Activated naive CD8-positive, alpha-beta T cell (primary cell): ENCODE results near the gene TFDP2.
"Not testable (repeated sequence)": the region's sequence is repeated elsewhere in the genome, so short reads cannot be mapped to it uniquely, and the experiment has no call there.

Experiments used
- H3K27ac Mint-ChIP-seq: one replicate; pipeline ENCODE4 v1.8.0; 2021; ENCODE audit warnings: mixed read lengths
- H3K27me3 Mint-ChIP-seq: one replicate; pipeline ENCODE4 v1.8.0; 2021; ENCODE audit warnings: mixed read lengths
- H3K36me3 Mint-ChIP-seq: one replicate; pipeline ENCODE4 v1.8.0; 2021; ENCODE audit warnings: mixed read lengths
- H3K4me1 Mint-ChIP-seq: one replicate; pipeline ENCODE4 v1.8.0; 2021; ENCODE audit warnings: low read depth, mixed read lengths
- H3K4me3 Mint-ChIP-seq: one replicate; pipeline ENCODE4 v1.8.0; 2021; ENCODE audit warnings: mild to moderate bottlenecking, mixed read lengths
- H3K9me3 Mint-ChIP-seq: one replicate; pipeline ENCODE4 v1.8.0; 2021; ENCODE audit warnings: low read depth, mixed read lengths

TFDP2 gene

GRCh38 chr3:141998669-141999290, 150.6 kb downstream of the TFDP2 start:
- H3K36me3 Mint-ChIP-seq, result peaks cover 3% of the 10 kb centered on the region
- H3K27me3 Mint-ChIP-seq, result no peaks in the 10 kb centered on the region
- H3K4me1 Mint-ChIP-seq, result no peaks in the 10 kb centered on the region
- no peaks in the 10 kb centered on the region for H3K9me3 Mint-ChIP-seq
- H3K4me3 Mint-ChIP-seq, result no peak overlapping the region
- no peak overlapping the region for H3K27ac Mint-ChIP-seq

- Mint-ChIP-seq H3K9me3 (no peaks in the 10 kb centered on the region), H3K27me3 (no peaks in the 10 kb centered on the region), H3K4me1 (no peaks in the 10 kb centered on the region), H3K36me3 (peaks cover 5% of the 10 kb centered on the region), H3K4me3 (no peak overlapping the region), H3K27ac (no peak overlapping the region)
These were observed 152.9 kb downstream of the TFDP2 start for GRCh38 chr3:141996437-141996836.

GRCh38 chr3:141994856-141995255, 154.5 kb downstream of the TFDP2 start:
- Mint-ChIP-seq H3K9me3 (no peaks in the 10 kb centered on the region), H3K27ac (no peak overlapping the region), H3K36me3 (peaks cover 5% of the 10 kb centered on the region), H3K4me1 (no peaks in the 10 kb centered on the region), H3K4me3 (no peak overlapping the region), H3K27me3 (no peaks in the 10 kb centered on the region)

- H3K27ac Mint-ChIP-seq, result no peak overlapping the region
- H3K4me3 Mint-ChIP-seq, result no peak overlapping the region
- peaks cover 9% of the 10 kb centered on the region for H3K36me3 Mint-ChIP-seq
- H3K27me3 Mint-ChIP-seq, result no peaks in the 10 kb centered on the region
- no peaks in the 10 kb centered on the region for H3K9me3 Mint-ChIP-seq
- H3K4me1 Mint-ChIP-seq, result no peaks in the 10 kb centered on the region
These were observed 156.8 kb downstream of the TFDP2 start for GRCh38 chr3:141992512-141992911.

- Mint-ChIP-seq H3K4me3 (no peak overlapping the region), H3K27me3 (no peaks in the 10 kb centered on the region), H3K4me1 (no peaks in the 10 kb centered on the region), H3K9me3 (no peaks in the 10 kb centered on the region), H3K27ac (no peak overlapping the region), H3K36me3 (peaks cover 11% of the 10 kb centered on the region)
These were observed 162.7 kb downstream of the TFDP2 start for GRCh38 chr3:141986548-141987107.

GRCh38 chr3:141981084-141981483, 168.3 kb downstream of the TFDP2 start:
- Mint-ChIP-seq H3K27ac (no peak overlapping the region), H3K9me3 (no peaks in the 10 kb centered on the region), H3K36me3 (peaks cover 13% of the 10 kb centered on the region), H3K4me3 (no peak overlapping the region), H3K4me1 (no peaks in the 10 kb centered on the region), H3K27me3 (no peaks in the 10 kb centered on the region)

GRCh38 chr3:141979050-141979671, 170.2 kb downstream of the TFDP2 start:
- Mint-ChIP-seq H3K36me3 (peaks cover 10% of the 10 kb centered on the region), H3K27me3 (no peaks in the 10 kb centered on the region), H3K4me1 (no peaks in the 10 kb centered on the region), H3K9me3 (no peaks in the 10 kb centered on the region), H3K27ac (no peak overlapping the region), H3K4me3 (no peak overlapping the region)

- H3K9me3 Mint-ChIP-seq, H3K27me3 Mint-ChIP-seq, H3K4me3 Mint-ChIP-seq, H3K4me1 Mint-ChIP-seq, H3K27ac Mint-ChIP-seq: not testable (repeated sequence)
- peaks cover 11% of the 10 kb centered on the region for H3K36me3 Mint-ChIP-seq
These were observed 174.6 kb downstream of the TFDP2 start for GRCh38 chr3:141974777-141975176.

GRCh38 chr3:141972399-141972798, 176.9 kb downstream of the TFDP2 start:
- no peaks in the 10 kb centered on the region for H3K4me1 Mint-ChIP-seq
- H3K36me3 Mint-ChIP-seq, result peaks cover 7% of the 10 kb centered on the region
- H3K27ac Mint-ChIP-seq, result no peak overlapping the region

GRCh38 chr3:141971571-141971970, 177.8 kb downstream of the TFDP2 start:
- H3K27ac Mint-ChIP-seq, result no peak overlapping the region
- H3K27me3 Mint-ChIP-seq, result no peaks in the 10 kb centered on the region
- H3K9me3 Mint-ChIP-seq, result no peaks in the 10 kb centered on the region
- peaks cover 7% of the 10 kb centered on the region for H3K36me3 Mint-ChIP-seq
- no peaks in the 10 kb centered on the region for H3K4me1 Mint-ChIP-seq
- no peak overlapping the region for H3K4me3 Mint-ChIP-seq

More at GRCh38 chr3:141972399-141972798, 176.9 kb downstream of the TFDP2 start:
- Mint-ChIP-seq H3K9me3 (no peaks in the 10 kb centered on the region), H3K4me3 (no peak overlapping the region), H3K27me3 (no peaks in the 10 kb centered on the region)

GRCh38 chr3:141969711-141970110, 179.6 kb downstream of the TFDP2 start:
- Mint-ChIP-seq H3K4me1 (no peaks in the 10 kb centered on the region), H3K27me3 (no peaks in the 10 kb centered on the region), H3K9me3 (no peaks in the 10 kb centered on the region), H3K36me3 (peaks cover 10% of the 10 kb centered on the region), H3K27ac (no peak overlapping the region), H3K4me3 (no peak overlapping the region)

- Mint-ChIP-seq H3K4me1 (no peaks in the 10 kb centered on the region), H3K36me3 (peaks cover 3% of the 10 kb centered on the region), H3K4me3 (no peak overlapping the region), H3K27me3 (no peaks in the 10 kb centered on the region), H3K9me3 (no peaks in the 10 kb centered on the region), H3K27ac (no peak overlapping the region)
These were observed 183.9 kb downstream of the TFDP2 start for GRCh38 chr3:141965471-141965870.

- H3K27ac Mint-ChIP-seq, result no peak overlapping the region
- no peaks in the 10 kb centered on the region for H3K27me3 Mint-ChIP-seq
- peaks cover 3% of the 10 kb centered on the region for H3K36me3 Mint-ChIP-seq
- no peak overlapping the region for H3K4me3 Mint-ChIP-seq
- H3K4me1 Mint-ChIP-seq, result no peaks in the 10 kb centered on the region
- H3K9me3 Mint-ChIP-seq, result no peaks in the 10 kb centered on the region
These were observed 186.0 kb downstream of the TFDP2 start for GRCh38 chr3:141963301-141963700.

GRCh38 chr3:141960731-141961130, 188.6 kb downstream of the TFDP2 start:
- Mint-ChIP-seq H3K9me3 (no peaks in the 10 kb centered on the region), H3K27ac (no peak overlapping the region), H3K4me1 (no peaks in the 10 kb centered on the region), H3K27me3 (no peaks in the 10 kb centered on the region), H3K4me3 (no peak overlapping the region), H3K36me3 (peaks cover 6% of the 10 kb centered on the region)

GRCh38 chr3:141959589-141960554, 189.5 kb downstream of the TFDP2 start:
- Mint-ChIP-seq H3K27me3 (no peaks in the 10 kb centered on the region), H3K36me3 (peaks cover 5% of the 10 kb centered on the region), H3K4me3 (no peak overlapping the region), H3K27ac (no peak overlapping the region), H3K4me1 (peaks cover 4% of the 10 kb centered on the region), H3K9me3 (no peaks in the 10 kb centered on the region)
